B cell (primary cell): ENCODE results near the gene ARPC2. TPM values are rescaled to one million over a fixed set of nuclear protein-coding genes. Genes with fewer than 3 reads are reported as not detected.
A peak's percentile ranks its signal among the peaks of the same experiment; 100 is the strongest.

Experiments used
- ATAC-seq: fragments of 200-7000 bp; cut with Tn5 transposase; one replicate; pipeline ENCODE4 v1.10.0; 2021; ENCODE audit warnings: low read depth, mild to moderate bottlenecking, moderate number of reproducible peaks, moderate library complexity
- CTCF ChIA-PET: fragments of 350-600 bp; sonication (Branson Sonifier 250); formaldehyde crosslinking; loops from one replicate; lab custom pipeline; 2021; ENCODE audit warnings: antibody characterized with exemption, inconsistent platforms; lab: Charles Lee
- POLR2A ChIA-PET: fragments of 350-600 bp; sonication (Branson Sonifier 250); formaldehyde crosslinking; loops from one replicate; lab custom pipeline; 2021; ENCODE audit warnings: antibody characterized with exemption; lab: Charles Lee
- DNase-seq: peaks from one replicate; pipeline ENCODE4 v3.0.0; 2013
- H2AFZ ChIP-seq: 2 replicates; pipeline ENCODE4 v1.6.1; 2012; ENCODE audit warnings: mild to moderate bottlenecking, low read depth, low read length; ENCODE audit not compliant: insufficient read depth, poor library complexity, severe bottlenecking
- H3K27ac ChIP-seq, 2 donors: 1 replicate in 1 of 2; 2 replicates in 1 of 2; pipeline ENCODE4 v1.5.1; 2012 to 2013; ENCODE audit warnings: low read length in 2 of 2, mild to moderate bottlenecking in 2 of 2, moderate library complexity in 1 of 2
- H3K27me3 ChIP-seq, 4 experiments: fragments of 200-600 bp in 1 of 4; sonication (generic) in 1 of 4; replicated peaks in 1 of 4; 1 replicate in 2 of 4; 2 replicates in 2 of 4; pipeline versions ENCODE4 v1.6.1 to v1.7.0; 2013 to 2016; ENCODE audit warnings: low read length in 3 of 4, mild to moderate bottlenecking in 2 of 4, mixed read lengths in 1 of 4, moderate library complexity in 1 of 4; ENCODE audit not compliant: insufficient read depth in 4 of 4, control insufficient read depth in 3 of 4; ENCODE audit errors: control extremely low read depth in 1 of 4
- H3K36me3 ChIP-seq, 2 experiments: replicated peaks in 1 of 2; 1 replicate in 1 of 2; 2 replicates in 1 of 2; pipeline versions ENCODE4 v1.6.1 to v1.7.1; 2013; ENCODE audit warnings: low read length in 1 of 2; ENCODE audit not compliant: insufficient read depth in 2 of 2, control insufficient read depth in 1 of 2; ENCODE audit errors: control extremely low read depth in 1 of 2, extremely low read depth in 1 of 2
- H3K4me1 ChIP-seq, 2 donors: fragments of 200-600 bp in 1 of 2; sonication (generic) in 1 of 2; 1 replicate in 1 of 2; 2 replicates in 1 of 2; pipeline versions ENCODE4 v1.5.1 to v1.6.1; 2013 to 2017; ENCODE audit warnings: low read length in 2 of 2; ENCODE audit not compliant: control insufficient read depth in 2 of 2, insufficient read depth in 2 of 2
- H3K4me2 ChIP-seq: replicated peaks from 2 replicates; pipeline ENCODE3; 2012; ENCODE audit warnings: mild to moderate bottlenecking, low read depth, low read length; ENCODE audit not compliant: poor library complexity, severe bottlenecking
- H3K4me3 ChIP-seq, 5 experiments: fragments of 200-600 bp in 1 of 5; sonication (generic) in 1 of 5; 1 replicate in 3 of 5; 2 replicates in 2 of 5; pipeline versions ENCODE4 v1.5.1 to v1.7.0; 2011 to 2016; ENCODE audit warnings: low read length in 4 of 5, mild to moderate bottlenecking in 4 of 5, low read depth in 2 of 5, control low read depth in 1 of 5, moderate library complexity in 1 of 5; ENCODE audit not compliant: insufficient read depth in 1 of 5; ENCODE audit errors: control extremely low read depth in 1 of 5, extremely low read depth in 1 of 5
- H3K79me2 ChIP-seq: fragments of 200-600 bp; sonication (generic); one replicate; pipeline ENCODE4 v1.6.0; 2016; ENCODE audit warnings: low read length; ENCODE audit not compliant: control insufficient read depth, insufficient read depth
- H3K9ac ChIP-seq: fragments of 200-600 bp; sonication (generic); 2 replicates; pipeline ENCODE4 v1.6.1; 2017; ENCODE audit warnings: mild to moderate bottlenecking, low read length, moderate library complexity
- H3K9me3 ChIP-seq, 3 donors: one replicate each; pipeline versions ENCODE4 v1.6.1 to v1.7.1; 2013; ENCODE audit warnings: low read length in 2 of 3; ENCODE audit not compliant: control insufficient read depth in 2 of 3, insufficient read depth in 1 of 3; ENCODE audit errors: control extremely low read depth in 1 of 3
- H4K20me1 ChIP-seq: 2 replicates; pipeline ENCODE4 v1.6.0; 2012; ENCODE audit warnings: mild to moderate bottlenecking, low read length; ENCODE audit not compliant: insufficient read depth, control insufficient read depth, poor library complexity, severe bottlenecking
- H3K27ac Mint-ChIP-seq: one replicate; pipeline ENCODE4 v1.8.0; 2021; ENCODE audit warnings: mixed read lengths
- H3K27me3 Mint-ChIP-seq: one replicate; pipeline ENCODE4 v1.8.0; 2021; ENCODE audit warnings: mixed read lengths
- H3K4me1 Mint-ChIP-seq: one replicate; pipeline ENCODE4 v1.8.0; 2021; ENCODE audit warnings: mixed read lengths
- H3K4me3 Mint-ChIP-seq: one replicate; pipeline ENCODE4 v1.8.0; 2021; ENCODE audit warnings: mixed read lengths
- H3K9me3 Mint-ChIP-seq: one replicate; pipeline ENCODE4 v1.8.0; 2022; ENCODE audit warnings: mixed read lengths; ENCODE audit not compliant: insufficient read depth
- EZH2 ChIP-seq: IDR thresholded peaks from 2 replicates; pipeline ENCODE4 v1.6.1; 2012; ENCODE audit warnings: borderline replicate concordance, low read depth, mild to moderate bottlenecking, moderate library complexity, low read length; ENCODE audit not compliant: insufficient read depth, poor library complexity, severe bottlenecking
- WGBS: methylation state at CpG from one replicate; pipeline ENCODE4 v1.1.5; 2013; ENCODE audit warnings: missing lambda C conversion rate; ENCODE audit not compliant: insufficient coverage; 5-methylcytosine and 5-hydroxymethylcytosine counted together
- intact Hi-C: fragments of 100-400 bp; cut with micrococcal nuclease; formaldehyde crosslinking; loops from one replicate; pipeline ENCODE4 v1.10.0; 2022
- polyA plus RNA-seq: library from polyadenylated mRNA; depleted of rRNA; stranded (reverse); fragments of >200 nt; gene quantifications from 2 replicates; pipeline ENCODE4 v1.2.3, GENCODE V29; 2012
- total RNA-seq, 2 donors: library from RNA; stranded (reverse); fragments of 120-200 nt in 1 of 2; gene quantifications; 1 replicate in 1 of 2; 2 replicates in 1 of 2; pipeline versions ENCODE4 v1.2.3 to v1.2.4, GENCODE V29; 2013 to 2022
- TF ChIP-seq, protein P1 (sequence below): fragments of 200-600 bp; IDR thresholded peaks from one replicate; pipeline ENCODE4 v1.8.0; 2022; ENCODE audit warnings: antibody characterized with exemption, mild to moderate bottlenecking

ARPC2 gene
- total and polyA plus RNA-seq, 2 donors (not counting 1 experiment from before 2014, with no cell fraction given), result 314 to 343 TPM

DNA sequence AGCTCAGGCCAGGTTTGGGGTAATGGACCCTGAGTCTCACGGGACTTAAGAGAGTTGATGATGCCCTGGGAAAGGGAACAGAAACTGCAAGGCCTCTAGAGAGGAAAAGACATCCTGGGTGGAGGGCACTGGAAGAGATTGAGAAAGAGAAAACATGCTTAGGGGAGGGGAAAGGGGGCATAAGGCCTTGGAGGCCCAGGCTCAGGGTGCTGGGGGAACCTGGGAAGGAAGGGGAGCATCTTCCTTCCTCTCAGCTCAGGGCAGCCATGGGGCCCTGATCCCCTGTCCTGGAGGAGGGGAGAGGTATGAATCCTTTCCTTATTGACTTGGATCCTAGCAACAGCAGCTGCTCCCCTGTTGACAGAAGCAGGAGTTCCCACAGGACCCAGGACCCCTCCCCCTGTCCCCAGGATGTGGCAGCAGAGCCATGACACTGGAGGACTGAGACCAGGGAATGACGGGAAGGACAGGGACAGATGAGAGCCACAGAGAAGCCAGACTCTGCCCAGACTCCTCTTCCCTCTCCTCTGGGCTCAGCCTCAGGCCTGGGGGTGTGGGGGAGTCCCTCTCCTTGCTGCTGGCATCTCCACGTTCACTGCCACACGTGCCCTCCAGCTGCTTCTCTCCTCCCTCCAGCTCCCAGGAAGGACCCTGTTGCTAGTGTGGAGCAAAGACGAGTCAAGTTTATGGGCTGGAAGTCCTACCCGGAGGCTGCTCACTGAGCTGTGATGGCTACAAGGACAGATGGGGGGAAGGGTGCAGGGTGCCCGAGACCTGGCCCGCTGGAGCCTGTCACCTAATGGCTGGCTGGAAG, 44.6 kb downstream of the ARPC2 start:
- CTCF ChIA-PET, result interaction anchor here (2.2 kb wide), 1 partner anchor 11 kb away, joined by 8 read pairs; no protein-coding TSS in a partner anchor
- peak overlapping the region; percentile 8 to 25 for H3K27ac ChIP-seq
- no peak overlapping the region for H3K9ac ChIP-seq

More for the DNA sequence above, 44.6 kb downstream of the ARPC2 start:
- intact Hi-C loops, result no loop called here
- H3K4me3 ChIP-seq, result no peak overlapping the region
- H2AFZ ChIP-seq, result no peak overlapping the region
- Mint-ChIP-seq H3K9me3 (no peaks in the 10 kb centered on the region), H3K27ac (peak overlapping the region; percentile 92), H3K4me1 (peaks cover 66% of the 10 kb centered on the region), H3K4me3 (peak overlapping the region; percentile 71), H3K27me3 (no peaks in the 10 kb centered on the region)
- POLR2A ChIA-PET, result no interaction called here
- DNase-seq (peak; percentile 59), ATAC-seq (no peak)
- TF ChIP-seq, protein P1, sequence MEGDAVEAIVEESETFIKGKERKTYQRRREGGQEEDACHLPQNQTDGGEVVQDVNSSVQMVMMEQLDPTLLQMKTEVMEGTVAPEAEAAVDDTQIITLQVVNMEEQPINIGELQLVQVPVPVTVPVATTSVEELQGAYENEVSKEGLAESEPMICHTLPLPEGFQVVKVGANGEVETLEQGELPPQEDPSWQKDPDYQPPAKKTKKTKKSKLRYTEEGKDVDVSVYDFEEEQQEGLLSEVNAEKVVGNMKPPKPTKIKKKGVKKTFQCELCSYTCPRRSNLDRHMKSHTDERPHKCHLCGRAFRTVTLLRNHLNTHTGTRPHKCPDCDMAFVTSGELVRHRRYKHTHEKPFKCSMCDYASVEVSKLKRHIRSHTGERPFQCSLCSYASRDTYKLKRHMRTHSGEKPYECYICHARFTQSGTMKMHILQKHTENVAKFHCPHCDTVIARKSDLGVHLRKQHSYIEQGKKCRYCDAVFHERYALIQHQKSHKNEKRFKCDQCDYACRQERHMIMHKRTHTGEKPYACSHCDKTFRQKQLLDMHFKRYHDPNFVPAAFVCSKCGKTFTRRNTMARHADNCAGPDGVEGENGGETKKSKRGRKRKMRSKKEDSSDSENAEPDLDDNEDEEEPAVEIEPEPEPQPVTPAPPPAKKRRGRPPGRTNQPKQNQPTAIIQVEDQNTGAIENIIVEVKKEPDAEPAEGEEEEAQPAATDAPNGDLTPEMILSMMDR, result no peak
- no peak for TF ChIP-seq EZH2
- peak overlapping the region; percentile 56 for H3K4me2 ChIP-seq
- H3K27me3 ChIP-seq, result no peaks in the 10 kb centered on the region
- peaks cover 0 to 43% of the 10 kb centered on the region in 2 experiments for H3K36me3 ChIP-seq
- no peaks in the 10 kb centered on the region for H3K9me3 ChIP-seq
- peaks cover 20% of the 10 kb centered on the region for H3K79me2 ChIP-seq
- peaks cover 48 to 68% of the 10 kb centered on the region in 2 donors for H3K4me1 ChIP-seq
- peaks cover 40% of the 10 kb centered on the region for H4K20me1 ChIP-seq
- 67% methylated on average over 3 of the region's 8 CpGs for WGBS
